ENCODE measurements around the gene TMEM192. TPM values are rescaled to one million over a fixed set of nuclear protein-coding genes. Genes with fewer than 3 reads are reported as not detected.

TMEM192 gene
- 15.4 and 15.6 TPM in 2 replicates for total RNA-seq

DNA sequence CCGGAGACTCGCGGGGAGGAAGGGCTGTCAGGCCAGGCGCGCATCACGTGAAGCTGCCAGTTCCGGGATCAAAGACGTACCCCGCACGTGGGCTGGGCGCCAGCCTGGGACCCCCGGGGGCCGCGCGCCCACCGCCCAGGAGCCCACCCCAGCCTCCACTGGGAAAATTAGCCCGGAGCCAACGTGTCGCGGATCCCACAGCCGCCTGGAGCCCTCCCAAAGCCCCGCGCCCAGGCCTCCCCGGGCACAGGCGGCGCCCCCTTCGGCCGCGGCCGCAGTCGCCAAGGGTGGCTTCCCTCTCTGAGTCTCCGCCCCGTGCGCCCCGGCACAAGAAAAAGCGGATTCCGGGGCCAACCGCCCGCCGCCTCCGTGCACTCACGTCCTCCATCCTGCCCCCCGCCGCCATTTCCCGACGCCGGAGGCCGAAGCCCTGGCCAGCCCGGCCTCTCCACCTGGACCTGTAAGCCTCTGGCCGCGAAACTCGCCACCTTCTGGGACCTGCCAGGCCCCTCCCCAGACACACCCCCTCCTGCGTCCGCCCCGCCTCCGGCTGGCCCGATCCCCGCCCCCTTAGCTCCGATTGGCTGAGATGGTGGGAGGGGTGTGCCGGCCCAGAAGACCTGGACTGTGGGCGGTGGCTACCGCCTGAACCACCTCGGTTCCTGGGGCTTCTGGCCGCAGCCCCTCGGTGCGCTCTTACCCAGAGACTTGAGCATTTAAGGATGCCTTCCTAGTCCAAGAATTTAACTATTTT lies at the start of gene TMEM192:
TSS of gene TMEM192 (minus strand) at position 493 of the 754 bp plus-strand sequence. CDS start at position 406, 87 bp downstream.

DNA sequence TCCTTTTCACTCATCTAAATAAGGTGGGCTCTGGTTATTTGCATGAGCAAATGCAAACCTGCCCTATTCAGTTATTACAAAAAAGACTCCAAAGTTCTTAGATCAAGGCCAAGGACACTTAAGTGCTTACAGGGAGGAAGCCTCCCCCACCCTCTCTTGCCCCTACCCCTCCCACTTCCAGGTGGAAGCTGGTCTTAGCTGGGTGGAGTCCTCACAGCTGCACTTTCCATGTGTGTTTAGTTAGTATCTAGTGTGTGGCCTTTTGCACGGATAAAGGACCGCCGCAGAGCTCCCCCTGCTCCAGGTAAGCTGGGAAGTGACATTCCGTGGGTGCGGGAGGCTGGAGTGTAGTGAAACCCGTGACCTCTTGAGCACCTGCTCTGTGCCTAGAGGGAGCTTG lies 59.0 kb downstream of the TMEM192 start, which contains the start of gene TRIM75:
TSS of gene TRIM75 (plus strand) at position 222 of the 400 bp plus-strand sequence. CDS start 5,282 bp downstream, outside the sequence.

DNA sequence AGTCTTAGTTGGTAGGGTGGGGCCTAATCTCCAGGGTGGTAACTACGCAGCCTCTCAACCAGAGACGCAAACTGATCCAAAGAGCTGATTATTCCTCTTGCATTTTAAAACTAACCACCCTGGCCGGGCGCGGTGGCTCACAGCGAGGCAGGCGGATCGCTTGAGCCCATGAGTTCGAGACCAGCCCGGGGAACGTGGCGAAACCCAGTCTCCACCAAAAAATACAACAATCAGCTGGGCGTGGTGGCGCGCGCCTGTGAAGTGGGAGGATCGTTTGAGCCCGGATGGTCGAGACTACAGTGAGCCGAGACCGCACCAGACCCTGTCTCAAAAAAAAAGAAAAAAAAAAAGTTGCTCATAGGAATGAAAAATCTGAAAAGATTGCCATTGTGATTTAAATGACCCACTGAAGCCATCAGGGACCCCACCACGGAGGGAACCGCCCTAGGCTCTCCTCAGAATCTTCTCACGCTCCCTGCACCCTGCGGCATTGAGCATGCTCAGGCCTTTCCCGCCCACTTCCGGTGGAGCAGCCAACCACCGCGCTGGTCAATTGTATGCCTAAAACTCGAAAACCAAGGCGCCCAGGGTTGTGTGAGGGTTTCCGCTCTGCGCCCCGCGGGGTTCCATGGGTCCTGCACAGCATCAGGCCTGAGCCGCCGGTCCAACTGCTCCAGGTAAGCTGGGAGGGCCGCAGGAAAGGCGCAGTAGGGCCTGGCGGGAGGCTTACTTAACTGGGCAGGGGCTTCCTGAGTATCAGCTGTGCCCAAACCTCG lies 81.0 kb downstream of the TMEM192 start, which contains the start of gene TRIM60:
TSS of gene TRIM60 (plus strand) at position 564 of the 776 bp plus-strand sequence. CDS start 8,074 bp downstream, outside the sequence.

Other genes starting within 250 kb of the TMEM192 start
- not detected in 2 replicates for gene APELA, start 235.7 kb downstream of the TMEM192 start, total RNA-seq
- 0.62 and 1.9 TPM in 2 replicates for gene TRIM61, start 135.2 kb downstream of the TMEM192 start, total RNA-seq
- not detected in 2 replicates for gene TRIM60, start 80.9 kb downstream of the TMEM192 start, total RNA-seq
- not detected in 2 replicates for gene TRIM75, start 59.0 kb downstream of the TMEM192 start, total RNA-seq
- gene KLHL2, start 94.7 kb upstream of the TMEM192 start, total RNA-seq, result 15.0 and 15.8 TPM in 2 replicates
- 445 and 708 TPM in 2 replicates for gene MSMO1, start 214.8 kb upstream of the TMEM192 start, total RNA-seq

All from hair follicular keratinocyte (primary cell).